HG03139 (cell line): ENCODE measurements around the gene CLBA1.
"Not testable (repeated sequence)": the region's sequence is repeated elsewhere in the genome, so short reads cannot be mapped to it uniquely, and the experiment has no call there.

ENCODE experiments used
- ATAC-seq: cut with Tn5 transposase; IDR thresholded peaks from one replicate; pipeline ENCODE4 v1.9.1; 2021; ENCODE audit not compliant: unreplicated experiment

Gene CLBA1

DNA sequence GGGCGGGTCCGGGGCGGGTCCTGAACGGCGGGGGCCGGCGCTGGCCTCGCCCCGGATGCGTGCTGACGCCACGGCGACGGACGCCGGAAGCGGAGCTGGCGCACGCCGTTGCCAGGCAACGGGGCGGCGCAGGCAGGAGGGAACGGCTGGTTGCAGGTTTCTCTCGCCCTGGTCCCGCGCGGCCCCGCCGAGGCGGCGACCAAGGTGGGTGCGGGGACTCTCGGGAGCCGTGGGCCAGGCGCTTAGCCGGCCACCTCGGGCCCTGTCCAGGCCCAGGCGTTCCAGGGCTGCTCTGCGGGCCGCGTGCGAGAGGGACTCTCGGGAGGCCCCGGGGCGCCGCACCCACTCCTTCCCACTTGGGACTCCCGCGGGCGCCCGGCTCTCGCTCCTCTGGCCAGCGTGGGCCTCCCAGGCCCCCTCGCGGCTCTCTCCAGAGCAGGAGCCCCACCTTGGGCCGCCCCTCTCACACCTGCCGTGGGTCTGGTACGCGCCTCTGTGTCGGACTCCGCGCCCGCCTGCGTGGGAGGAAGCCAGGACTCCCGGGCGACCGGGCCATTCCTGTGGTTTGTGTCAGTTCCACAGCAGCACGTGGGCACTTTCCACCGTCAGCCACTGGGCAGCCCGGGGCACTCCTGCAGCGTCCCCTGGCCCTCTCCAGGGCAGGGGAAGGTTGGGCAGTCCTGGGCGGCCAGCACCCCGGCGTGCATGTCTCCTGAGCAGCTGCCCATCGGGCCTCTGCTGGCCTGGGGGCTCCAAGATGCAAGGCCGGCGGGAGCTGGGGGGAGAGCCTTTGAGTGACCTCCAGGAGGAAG, at the start of gene CLBA1:
CLBA1 (plus strand) TSS at position 114 of the 812 bp plus-strand sequence; CDS start at position 758, 644 bp downstream.
- peak; percentile 88 for ATAC-seq

DNA sequence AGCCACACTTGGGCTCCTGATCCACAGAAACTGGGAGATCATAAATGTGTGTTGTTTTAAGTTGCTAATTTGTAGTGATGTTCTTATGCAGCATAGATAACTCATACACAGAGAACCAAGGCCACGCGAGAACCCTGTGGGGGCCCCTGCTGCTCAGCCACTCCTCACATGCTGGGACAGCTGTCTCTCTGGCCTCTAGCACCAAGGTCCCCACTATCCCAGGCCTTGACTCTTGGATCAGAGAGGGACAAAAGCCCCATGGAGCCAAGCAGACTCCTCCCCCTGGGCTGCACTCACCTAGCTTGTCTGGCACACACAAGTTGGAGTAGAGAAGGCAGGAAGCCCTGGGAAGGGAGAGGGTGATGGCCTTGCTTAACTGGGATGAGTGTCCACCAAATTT, 49.6 kb upstream of the CLBA1 start:
- ATAC-seq = no peak

DNA sequence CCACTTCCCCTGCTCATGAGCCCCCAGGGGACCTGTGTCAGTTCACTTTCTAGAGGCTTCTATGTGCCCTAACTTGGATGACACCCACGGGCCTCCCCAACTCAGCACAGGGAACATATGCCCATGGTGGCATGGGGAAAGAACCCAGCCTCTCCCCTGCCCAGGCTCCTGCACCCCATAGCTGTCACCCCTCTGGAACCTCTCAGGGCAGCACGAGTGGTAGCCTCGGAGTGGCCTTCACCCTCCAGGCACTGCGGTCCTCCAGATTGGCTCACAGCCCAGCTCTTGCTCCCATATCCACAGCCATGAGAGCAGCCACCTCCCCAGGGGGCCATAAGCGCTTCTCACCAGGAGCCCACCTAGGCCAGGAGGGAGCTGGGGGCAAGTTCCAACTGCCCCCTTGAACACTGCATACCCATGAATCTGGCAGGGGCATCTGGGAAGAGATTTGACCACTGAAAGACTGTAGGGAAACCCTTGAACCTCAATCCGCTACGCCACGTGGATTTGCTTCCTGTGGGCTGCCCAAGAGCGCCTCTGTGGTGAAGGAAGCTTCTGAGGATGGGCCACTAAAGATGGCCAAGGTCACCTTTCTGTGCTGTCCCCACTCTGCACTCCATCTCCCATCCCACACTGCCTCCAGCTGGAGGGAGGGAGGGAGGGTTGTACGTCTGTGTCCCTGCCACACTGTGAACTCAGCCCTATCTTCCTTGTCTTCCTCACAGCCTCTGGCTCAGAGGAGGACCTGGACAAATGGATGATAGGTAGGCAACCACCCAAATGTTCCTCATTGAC, 49.0 kb upstream of the CLBA1 start:
- ATAC-seq = no peak

DNA sequence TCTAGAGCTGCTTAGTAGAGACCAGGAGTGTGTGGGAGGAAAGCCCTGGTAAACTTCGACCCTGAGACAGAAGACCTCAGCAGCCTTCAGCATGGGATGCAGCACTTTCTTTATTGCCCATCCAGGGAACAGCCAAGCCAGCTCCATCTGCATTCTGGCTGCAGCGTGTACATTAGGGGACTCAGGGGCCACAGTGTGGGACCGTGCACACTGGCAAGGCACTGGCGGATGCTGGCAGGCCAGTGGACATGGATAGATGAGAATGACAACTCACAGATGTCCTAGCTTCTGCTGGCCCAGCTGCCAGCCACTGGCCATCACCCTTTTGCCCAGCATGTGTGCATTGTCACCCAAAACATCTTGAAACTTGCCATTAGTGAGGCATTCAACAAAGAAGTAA, 48.4 kb upstream of the CLBA1 start:
- no peak for ATAC-seq

DNA sequence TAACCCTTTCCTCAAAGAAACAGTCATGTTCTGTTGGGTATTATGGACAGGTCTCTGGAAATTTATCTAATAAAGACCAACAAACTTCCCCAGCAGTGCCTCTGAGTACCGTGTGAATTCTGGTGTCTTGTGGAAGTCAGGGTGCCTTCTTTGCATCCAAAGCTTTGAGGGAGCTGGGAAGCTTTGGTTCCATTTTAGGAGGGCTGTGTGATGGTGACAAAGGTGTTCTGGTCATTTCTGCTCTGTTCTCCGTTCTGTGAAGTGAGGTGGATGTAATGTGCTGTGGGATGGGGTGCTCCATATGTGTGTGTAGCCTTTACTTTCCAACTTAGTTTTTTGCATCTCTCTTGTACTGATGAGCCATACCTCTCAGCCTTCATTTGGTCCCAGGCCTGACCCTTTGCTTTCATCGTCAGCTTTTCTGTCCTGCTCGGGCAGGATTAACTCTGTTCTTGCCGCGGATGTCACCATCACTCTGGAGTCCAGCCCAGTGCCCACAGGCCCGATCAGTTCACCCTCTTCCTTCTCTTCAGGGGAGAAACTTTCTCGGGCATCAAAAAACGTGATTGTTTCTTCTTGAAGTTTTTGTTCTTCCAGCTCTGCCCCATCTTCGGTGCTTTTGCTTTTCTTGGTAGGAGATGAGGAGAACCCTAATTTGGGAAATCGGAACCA, 47.8 kb upstream of the CLBA1 start:
- ATAC-seq = no peak

DNA sequence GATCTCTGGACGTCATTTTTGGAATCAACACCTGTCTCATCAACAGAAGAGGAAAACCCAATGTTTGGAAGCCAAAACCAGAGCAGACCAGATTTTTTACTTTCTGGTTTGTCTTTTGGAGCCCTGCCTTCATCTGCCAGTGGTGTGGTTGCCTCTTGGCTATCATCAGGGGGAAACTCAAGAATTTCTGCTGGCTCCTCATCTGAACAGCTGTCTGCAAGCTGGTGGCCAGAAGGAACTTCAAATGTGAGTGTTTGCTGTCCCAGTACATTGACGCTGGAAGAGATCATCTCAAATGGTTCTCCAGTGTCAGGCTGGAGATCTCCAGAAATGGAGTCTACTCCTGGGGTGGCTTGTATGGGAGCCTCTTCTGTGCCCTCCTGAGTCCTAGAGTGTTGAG, 47.2 kb upstream of the CLBA1 start:
- no peak for ATAC-seq

DNA sequence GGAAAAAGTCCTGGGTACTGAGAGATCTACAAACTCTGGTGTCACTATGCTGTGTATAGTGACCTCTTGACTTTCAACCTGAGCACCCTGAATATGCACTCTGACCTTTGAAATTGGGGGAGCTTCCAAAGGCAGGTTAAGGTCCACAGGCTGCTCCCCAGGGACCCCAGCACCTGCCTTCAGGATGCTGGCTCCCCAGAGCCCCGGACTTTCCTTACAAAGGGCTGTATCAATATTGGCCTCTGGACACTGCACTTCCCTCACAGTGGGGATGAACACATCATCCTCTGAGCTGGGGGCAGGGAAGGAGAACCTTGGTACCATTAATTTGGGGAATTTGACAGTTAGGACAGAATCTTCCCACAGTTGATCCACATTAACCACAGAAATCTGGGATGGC, 46.6 kb upstream of the CLBA1 start:
- ATAC-seq = no peak

DNA sequence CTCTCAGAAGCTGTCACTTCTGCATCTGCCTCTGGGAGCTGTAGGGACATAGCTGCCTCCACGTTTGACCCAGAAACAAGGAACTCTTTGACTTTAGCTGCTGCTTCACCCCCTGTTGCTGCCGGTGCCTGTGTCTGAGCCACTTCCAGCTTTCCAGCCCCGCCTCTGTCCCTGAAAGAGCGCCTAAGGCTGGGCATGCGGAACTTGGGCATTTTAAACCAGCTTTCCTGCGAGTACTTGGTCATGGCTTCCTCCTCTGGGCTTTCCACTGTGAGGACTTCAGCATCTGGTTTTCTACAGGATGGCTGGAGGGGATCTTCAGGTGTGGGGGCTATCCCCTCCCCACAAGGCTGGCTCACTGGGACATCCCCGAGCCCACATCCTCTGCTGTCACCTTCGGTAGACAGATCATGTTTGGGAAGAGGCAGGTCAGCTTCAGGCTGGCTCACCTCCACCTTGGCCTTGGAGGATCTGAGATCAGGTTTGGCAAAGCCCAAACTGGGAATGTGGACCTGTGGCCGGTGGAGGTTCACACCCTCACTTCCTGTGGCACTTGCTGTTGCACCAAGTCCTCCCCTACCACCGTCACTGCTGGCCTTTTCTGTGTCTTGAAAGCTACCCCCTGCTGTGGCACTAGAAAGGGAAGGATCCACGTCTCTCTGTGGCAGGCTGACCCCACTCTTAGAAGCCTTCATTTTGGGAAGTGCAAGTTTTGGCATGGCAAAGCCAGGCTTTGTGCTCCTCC, 45.8 kb upstream of the CLBA1 start:
- ATAC-seq = no peak

DNA sequence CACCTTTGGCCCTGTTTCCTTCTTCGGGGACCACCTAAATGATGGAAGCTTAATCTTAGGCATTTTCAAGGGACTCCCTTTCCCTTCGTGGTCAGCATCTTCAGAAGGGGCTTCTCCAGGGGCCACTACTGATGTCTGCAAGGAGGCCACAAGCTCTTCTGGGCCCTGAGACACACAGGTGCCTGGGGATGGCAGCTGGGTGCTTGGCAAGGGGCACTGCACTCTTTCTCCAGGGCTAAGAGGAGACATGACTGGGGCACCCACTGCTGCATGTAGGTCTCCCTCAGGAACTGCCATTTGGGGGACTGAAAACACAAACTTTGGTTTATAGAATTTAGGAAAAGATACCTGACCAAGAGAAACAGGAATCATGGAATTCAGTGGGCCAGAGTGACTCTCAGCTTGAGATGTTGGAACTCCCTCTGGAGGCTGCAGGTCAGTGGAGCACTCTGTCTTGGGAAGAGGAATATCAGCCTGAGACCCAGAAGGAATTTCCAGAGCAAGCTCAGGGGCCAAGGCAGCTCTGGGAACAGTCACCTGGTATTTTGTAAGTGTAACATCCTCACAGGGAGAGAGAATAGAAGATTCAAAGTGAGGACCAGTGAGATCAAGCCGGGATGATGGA, 45.0 kb upstream of the CLBA1 start:
- ATAC-seq = no peak

DNA sequence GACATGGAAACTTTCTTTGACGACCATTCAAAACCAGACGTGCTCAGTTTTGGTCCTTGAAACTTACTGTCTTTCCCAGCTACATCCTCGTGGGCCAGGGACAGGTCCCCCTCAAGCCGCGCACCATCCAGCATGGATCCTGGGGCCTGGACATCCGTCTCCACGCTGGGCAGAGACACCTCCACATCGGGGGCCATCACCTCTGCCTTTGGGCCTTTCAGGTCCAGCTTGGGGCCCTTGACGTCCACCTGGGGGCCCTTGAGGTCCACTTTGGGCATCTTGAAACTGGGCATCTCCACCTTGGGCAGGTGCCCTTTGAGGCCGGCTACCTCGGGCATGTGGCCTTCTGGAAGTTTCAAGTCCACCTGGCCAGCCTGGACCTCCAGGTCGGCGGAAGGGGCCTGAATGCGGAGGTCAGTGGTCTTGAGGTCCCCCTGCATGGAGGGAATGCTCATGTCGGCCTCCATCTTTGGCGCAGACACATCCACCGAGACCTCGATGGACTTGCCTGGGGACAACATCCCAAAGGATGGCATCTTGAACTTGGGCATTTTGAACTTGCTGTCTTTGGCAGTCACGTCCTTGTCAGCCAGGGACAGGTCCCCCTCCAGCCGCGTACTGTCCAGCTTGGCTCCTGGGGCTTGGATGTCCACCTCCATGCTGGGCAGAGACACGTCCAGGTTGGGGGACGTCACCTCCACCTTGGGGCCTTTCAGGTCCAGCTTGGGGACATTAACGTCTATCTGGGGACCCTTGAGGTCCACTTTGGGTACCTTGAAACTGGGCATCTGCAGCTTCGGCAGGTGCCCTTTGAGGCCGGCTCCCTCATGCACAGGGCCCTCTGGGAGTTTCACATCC, 43.9 kb upstream of the CLBA1 start:
- no peak for ATAC-seq

DNA sequence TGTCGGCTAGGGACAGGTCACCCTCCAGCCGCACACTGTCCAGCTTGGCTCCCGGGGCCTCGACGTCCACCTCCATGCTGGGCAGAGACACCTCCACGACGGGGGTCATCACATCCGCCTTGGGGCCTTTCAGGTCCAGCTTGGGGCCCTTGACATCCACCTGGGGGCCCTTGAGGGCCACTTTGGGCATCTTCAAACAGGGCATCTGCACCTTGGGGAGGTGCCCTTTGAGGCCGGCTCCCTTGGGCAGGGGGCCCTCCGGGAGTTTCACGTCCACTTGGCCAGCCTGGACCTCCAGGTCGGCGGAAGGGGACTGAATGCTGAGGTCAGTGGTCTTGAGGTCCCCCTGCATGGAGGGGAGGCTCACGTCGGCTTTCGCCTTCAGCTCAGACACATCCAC, 43.0 kb upstream of the CLBA1 start:
- ATAC-seq = no peak

DNA sequence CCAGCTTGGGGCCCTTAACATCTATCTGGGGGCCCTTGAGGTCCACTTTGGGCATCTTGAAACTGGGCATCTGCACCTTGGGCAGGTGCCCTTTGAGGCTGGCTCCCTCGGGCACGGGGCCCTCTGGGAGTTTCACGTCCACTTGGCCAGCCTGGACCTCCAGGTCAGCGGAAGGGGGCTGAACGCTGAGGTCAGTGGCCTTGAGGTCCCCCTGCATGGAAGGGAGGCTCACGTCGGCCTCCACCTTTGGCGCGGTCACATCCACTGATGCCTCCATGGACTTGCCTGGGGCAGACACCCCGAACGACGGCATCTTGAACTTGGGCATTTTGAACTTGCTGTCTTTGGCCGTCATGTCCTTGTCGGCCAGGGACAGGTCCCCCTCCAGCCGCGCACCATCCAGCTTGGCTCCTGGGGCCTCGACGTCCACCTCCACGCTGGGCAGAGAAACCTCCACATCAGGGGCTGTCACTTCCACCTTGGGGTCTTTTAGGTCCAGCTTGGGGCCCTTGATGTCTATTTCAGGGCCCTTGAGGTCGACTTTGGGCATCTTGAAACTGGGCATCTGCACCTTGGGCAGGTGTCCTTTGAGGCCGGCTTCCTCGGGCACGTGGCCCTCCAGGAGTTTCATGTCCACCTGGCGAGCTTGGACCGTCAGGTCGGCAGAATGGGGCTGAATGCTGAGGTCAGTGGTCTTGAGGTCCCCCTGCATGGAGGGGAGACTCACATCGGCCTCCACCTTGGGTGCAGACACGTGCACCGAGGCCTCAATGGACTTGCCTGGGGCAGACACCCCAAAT, 42.2 kb upstream of the CLBA1 start:
- ATAC-seq = not testable (repeated sequence)

DNA sequence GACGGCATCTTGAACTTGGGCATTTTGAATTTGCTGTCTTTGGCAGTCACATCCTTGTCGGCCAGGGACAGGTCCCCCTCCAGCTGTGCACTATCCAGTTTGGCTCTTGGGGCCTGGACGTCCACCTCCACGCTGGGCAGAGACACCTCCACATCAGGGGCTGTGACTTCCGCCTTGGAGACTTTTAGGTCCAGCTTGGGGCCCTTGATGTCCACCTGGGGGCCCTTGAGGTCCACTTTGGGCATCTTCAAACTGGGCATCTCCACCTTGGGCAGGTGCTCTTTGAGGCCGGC, 41.6 kb upstream of the CLBA1 start:
- not testable (repeated sequence) for ATAC-seq

DNA sequence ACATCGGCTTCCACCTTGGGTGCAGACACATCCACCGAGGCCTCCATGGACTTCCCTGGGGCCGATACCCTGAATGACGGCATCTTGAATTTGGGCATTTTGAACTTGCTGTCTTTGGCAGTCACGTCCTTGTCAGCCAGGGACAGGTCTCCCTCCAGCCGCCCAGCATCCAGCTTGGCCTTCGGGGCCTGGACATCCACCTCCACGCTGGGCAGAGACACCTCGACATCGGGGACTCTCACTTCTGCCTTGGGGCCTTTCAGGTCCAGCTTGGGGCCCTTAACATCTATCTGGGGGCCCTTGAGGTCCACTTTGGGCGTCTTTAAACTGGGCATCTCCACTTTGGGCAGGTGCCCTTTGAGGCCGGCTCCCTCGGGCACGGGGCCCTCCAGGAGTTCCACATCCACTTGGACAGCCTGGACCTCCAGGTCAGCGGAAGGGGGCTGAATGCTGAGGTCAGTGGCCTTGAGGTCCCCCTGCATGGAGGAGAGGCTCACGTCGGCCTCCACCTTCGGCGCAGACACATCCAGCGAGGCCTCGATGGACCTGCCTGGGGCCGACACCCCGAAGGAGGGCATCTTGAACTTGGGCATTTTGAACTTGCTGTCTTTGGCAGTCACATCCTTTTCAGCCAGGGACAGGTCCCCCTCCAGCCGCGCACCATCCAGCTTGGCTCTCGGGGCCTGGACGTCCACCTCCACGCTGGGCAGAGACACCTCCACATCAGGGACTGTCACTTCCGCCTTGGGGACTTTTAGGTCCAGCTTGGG, 41.0 kb upstream of the CLBA1 start:
- ATAC-seq = not testable (repeated sequence)

DNA sequence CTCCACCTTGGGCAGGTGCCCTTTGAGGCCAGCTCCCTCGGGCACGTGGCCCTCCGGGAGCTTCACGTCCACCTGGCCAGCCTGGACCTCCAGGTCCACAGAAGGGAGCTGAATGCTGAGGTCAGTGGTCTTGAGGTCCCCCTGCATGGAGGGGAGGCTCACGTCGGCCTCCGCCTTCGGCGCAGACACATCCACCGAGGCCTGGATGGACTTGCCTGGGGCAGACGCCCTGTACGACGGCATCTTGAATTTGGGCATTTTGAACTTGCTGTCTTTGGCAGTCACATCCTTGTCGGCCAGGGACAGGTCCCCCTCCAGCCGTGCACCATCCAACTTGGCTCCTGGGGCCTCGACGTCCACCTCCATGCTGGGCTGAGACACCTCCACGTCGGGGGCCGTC, 40.3 kb upstream of the CLBA1 start:
- ATAC-seq = not testable (repeated sequence)

DNA sequence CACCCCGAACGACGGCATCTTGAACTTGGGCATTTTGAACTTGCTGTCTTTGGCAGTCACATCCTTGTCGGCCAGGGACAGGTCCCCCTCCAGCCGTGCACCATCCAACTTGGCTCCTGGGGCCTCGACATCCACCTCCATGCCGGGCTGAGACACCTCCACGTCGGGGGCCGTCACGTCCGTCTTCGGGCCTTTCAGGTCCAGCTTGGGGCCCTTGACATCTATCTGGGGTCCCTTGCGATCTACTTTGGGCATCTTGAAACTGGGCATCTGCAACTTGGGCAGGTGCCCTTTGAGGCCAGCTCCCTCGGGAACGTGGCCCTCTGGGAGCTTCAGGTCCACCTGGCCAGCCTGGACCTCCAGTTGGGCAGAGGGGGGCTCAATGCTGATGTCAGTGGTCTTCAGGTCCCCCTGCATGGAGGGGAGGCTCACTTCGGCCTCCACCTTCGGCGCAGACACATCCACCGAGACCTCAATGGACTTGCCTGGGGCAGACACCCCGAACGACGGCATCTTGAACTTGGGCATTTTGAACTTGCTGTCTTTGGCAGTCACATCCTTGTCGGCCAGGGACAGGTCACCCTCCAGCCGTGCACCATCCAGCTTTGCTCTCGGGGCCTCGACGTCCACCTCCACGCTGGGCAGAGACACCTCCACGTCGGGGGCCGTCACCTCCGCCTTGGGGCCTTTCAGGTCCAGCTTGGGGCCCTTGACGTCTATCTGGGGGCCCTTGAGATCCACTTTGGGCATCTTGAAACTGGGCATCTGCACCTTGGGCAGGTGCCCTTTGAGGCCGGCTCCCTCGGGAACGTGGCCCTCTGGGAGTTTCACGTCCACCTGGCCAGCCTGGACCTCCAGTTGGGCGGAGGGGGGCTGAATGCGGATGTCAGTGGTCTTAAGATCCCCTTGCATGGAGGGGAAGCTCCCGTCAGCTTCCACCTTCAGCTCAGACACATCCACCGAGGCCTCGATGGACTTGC, 39.3 kb upstream of the CLBA1 start:
- not testable (repeated sequence) for ATAC-seq

DNA sequence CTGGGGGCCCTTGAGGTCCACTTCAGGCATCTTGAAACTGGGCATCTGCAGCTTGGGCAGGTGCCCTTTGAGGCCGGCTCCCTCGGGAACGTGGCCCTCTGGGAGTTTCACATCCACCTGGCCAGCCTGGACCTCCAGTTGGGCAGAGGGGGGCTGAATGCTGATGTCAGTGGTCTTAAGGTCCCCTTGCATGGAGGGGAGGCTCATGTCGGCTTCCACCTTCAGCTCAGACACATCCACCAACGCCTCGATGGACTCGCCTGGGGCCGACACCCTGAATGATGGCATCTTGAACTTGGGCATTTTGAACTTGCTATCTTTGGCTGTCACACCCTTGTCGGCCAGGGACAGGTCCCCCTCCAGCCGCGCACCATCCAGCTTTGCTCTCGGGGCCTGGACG, 38.4 kb upstream of the CLBA1 start:
- not testable (repeated sequence) for ATAC-seq
